ENCODE data around the gene HS3ST5. TPM values are rescaled to one million over a fixed set of nuclear protein-coding genes. Genes with fewer than 3 reads are reported as not detected.

HS3ST5 gene
- polyA plus RNA-seq, 1 donor (not counting 4 experiments of a cell fraction or from before 2014, with no cell fraction given) = not detected

- TF ChIP-seq, protein P1, sequence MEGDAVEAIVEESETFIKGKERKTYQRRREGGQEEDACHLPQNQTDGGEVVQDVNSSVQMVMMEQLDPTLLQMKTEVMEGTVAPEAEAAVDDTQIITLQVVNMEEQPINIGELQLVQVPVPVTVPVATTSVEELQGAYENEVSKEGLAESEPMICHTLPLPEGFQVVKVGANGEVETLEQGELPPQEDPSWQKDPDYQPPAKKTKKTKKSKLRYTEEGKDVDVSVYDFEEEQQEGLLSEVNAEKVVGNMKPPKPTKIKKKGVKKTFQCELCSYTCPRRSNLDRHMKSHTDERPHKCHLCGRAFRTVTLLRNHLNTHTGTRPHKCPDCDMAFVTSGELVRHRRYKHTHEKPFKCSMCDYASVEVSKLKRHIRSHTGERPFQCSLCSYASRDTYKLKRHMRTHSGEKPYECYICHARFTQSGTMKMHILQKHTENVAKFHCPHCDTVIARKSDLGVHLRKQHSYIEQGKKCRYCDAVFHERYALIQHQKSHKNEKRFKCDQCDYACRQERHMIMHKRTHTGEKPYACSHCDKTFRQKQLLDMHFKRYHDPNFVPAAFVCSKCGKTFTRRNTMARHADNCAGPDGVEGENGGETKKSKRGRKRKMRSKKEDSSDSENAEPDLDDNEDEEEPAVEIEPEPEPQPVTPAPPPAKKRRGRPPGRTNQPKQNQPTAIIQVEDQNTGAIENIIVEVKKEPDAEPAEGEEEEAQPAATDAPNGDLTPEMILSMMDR (optimal IDR thresholded peaks at IDR 0.05 in 1 of 3, IDR thresholded peaks at IDR 0.05 in 1 of 3, conservative IDR thresholded peaks at IDR 0.05 in 1 of 3; ENCODE audit: extremely low read depth in 1 of 3, insufficient read depth in 2 of 3, low read length in 3 of 3) = no peak
- no peak for TF ChIP-seq EZH2 (IDR thresholded peaks at IDR 0.05; ENCODE audit: low read length)
- no peaks in the 10 kb centered on the region for H3K9me1 ChIP-seq (ENCODE audit: control insufficient read depth, extremely low read depth, insufficient read depth, low read length)
- no peaks in the 10 kb centered on the region for H3K36me3 ChIP-seq (ENCODE audit: control insufficient read depth in 2 of 2, extremely low read depth in 1 of 2, insufficient read depth in 2 of 2, low read length in 2 of 2)
- DNase-seq (ENCODE audit: low read depth, low spot score) (no peak), FAIRE-seq (peak; percentile 48)
- H3K4me1 ChIP-seq (ENCODE audit: control insufficient read depth, extremely low read depth, insufficient read depth, low read length) = no peaks in the 10 kb centered on the region
- H3K9me3 ChIP-seq (ENCODE audit: control insufficient read depth, low read depth, low read length) = no peaks in the 10 kb centered on the region
- H3K27me3 ChIP-seq (ENCODE audit: control insufficient read depth, extremely low read depth, insufficient read depth, low read length) = no peaks in the 10 kb centered on the region
- H3K4me3 ChIP-seq (ENCODE audit: control insufficient read depth in 2 of 3, extremely low read depth in 1 of 3, insufficient read depth in 2 of 3, low read depth in 1 of 3, low read length in 3 of 3) = no peak overlapping the region
- no peak overlapping the region for H2AFZ ChIP-seq (ENCODE audit: control insufficient read depth, low read length)
- H4K20me1 ChIP-seq (ENCODE audit: control insufficient read depth, extremely low read depth, insufficient read depth, low read length) = no peaks in the 10 kb centered on the region
- H3K79me2 ChIP-seq (ENCODE audit: control insufficient read depth, insufficient read depth, low read length) = no peaks in the 10 kb centered on the region
- dilution Hi-C loops (cut with MboI; ENCODE audit: extremely low pct_ligation_motif_present, low sequenced_read_pairs) = no loop called here
- no peak overlapping the region for H3K27ac ChIP-seq (ENCODE audit: control insufficient read depth, insufficient read depth, low read length)
- no peak overlapping the region for H3K9ac ChIP-seq (ENCODE audit: control insufficient read depth, extremely low read depth, insufficient read depth, low read length)
- H3K4me2 ChIP-seq (ENCODE audit: control insufficient read depth, extremely low read depth, insufficient read depth, low read depth, low read length) = no peak overlapping the region
These were observed 197.7 kb downstream of the HS3ST5 start for GRCh38 chr6:114144887-114145851.

- DNase-seq (ENCODE audit: low read depth, low spot score) (no peak), FAIRE-seq (no peak)
- no peaks in the 10 kb centered on the region for H4K20me1 ChIP-seq (ENCODE audit: control insufficient read depth, extremely low read depth, insufficient read depth, low read length)
- no peak overlapping the region for H3K9ac ChIP-seq (ENCODE audit: control insufficient read depth, extremely low read depth, insufficient read depth, low read length)
- no peak overlapping the region for H2AFZ ChIP-seq (ENCODE audit: control insufficient read depth, low read length)
- no peak overlapping the region for H3K4me2 ChIP-seq (ENCODE audit: control insufficient read depth, extremely low read depth, insufficient read depth, low read depth, low read length)
- no peaks in the 10 kb centered on the region for H3K9me1 ChIP-seq (ENCODE audit: control insufficient read depth, extremely low read depth, insufficient read depth, low read length)
- no peaks in the 10 kb centered on the region for H3K27me3 ChIP-seq (ENCODE audit: control insufficient read depth, extremely low read depth, insufficient read depth, low read length)
- H3K79me2 ChIP-seq (ENCODE audit: control insufficient read depth, insufficient read depth, low read length) = no peaks in the 10 kb centered on the region
- H3K36me3 ChIP-seq (ENCODE audit: control insufficient read depth in 2 of 2, extremely low read depth in 1 of 2, insufficient read depth in 2 of 2, low read length in 2 of 2) = no peaks in the 10 kb centered on the region
- H3K9me3 ChIP-seq (ENCODE audit: control insufficient read depth, low read depth, low read length) = no peaks in the 10 kb centered on the region
- H3K4me1 ChIP-seq (ENCODE audit: control insufficient read depth, extremely low read depth, insufficient read depth, low read length) = no peaks in the 10 kb centered on the region
- TF ChIP-seq, protein P1 (optimal IDR thresholded peaks at IDR 0.05 in 1 of 3, IDR thresholded peaks at IDR 0.05 in 1 of 3, conservative IDR thresholded peaks at IDR 0.05 in 1 of 3; ENCODE audit: extremely low read depth in 1 of 3, insufficient read depth in 2 of 3, low read length in 3 of 3) = no peak
- TF ChIP-seq EZH2 (IDR thresholded peaks at IDR 0.05; ENCODE audit: low read length) = no peak
- dilution Hi-C loops (cut with MboI; ENCODE audit: extremely low pct_ligation_motif_present, low sequenced_read_pairs) = no loop called here
- H3K27ac ChIP-seq (ENCODE audit: control insufficient read depth, insufficient read depth, low read length) = no peak overlapping the region
- H3K4me3 ChIP-seq (ENCODE audit: control insufficient read depth in 2 of 3, extremely low read depth in 1 of 3, insufficient read depth in 2 of 3, low read depth in 1 of 3, low read length in 3 of 3) = no peak overlapping the region
These were observed 200.6 kb downstream of the HS3ST5 start for GRCh38 chr6:114142258-114142657.
